CD8-positive, alpha-beta memory T cell (primary cell): ENCODE data around the gene NPBWR2. TPM values are rescaled to one million over a fixed set of nuclear protein-coding genes. Genes with fewer than 3 reads are reported as not detected.

Experiments used
- CTCF ChIA-PET: fragments of 350-600 bp; sonication (Branson Sonifier 250); formaldehyde crosslinking; loops from one replicate; lab custom pipeline; 2021; ENCODE audit warnings: antibody characterized with exemption; lab: Charles Lee
- POLR2A ChIA-PET: fragments of 350-600 bp; sonication (Branson Sonifier 250); formaldehyde crosslinking; loops from one replicate; lab custom pipeline; 2021; ENCODE audit warnings: antibody characterized with exemption; lab: Charles Lee
- DNase-seq, 5 donors: peaks; one replicate each; pipeline versions ENCODE4 v3.0.0 to v3.0.0-alpha.2; 2020 to 2022; ENCODE audit warnings: mixed read lengths in 1 of 5
- H3K27ac ChIP-seq: one replicate; pipeline ENCODE4 v1.7.0; 2013; ENCODE audit warnings: low read depth, mild to moderate bottlenecking, low read length, moderate library complexity
- H3K27me3 ChIP-seq: 2 replicates; pipeline ENCODE4 v1.7.0; 2013; ENCODE audit warnings: low read length, mild to moderate bottlenecking; ENCODE audit not compliant: insufficient read depth, poor library complexity, severe bottlenecking
- H3K36me3 ChIP-seq: 2 replicates; pipeline ENCODE4 v1.7.0; 2013; ENCODE audit warnings: mild to moderate bottlenecking, low read length, moderate library complexity; ENCODE audit not compliant: insufficient read depth
- H3K4me1 ChIP-seq: 2 replicates; pipeline ENCODE4 v1.7.0; 2013; ENCODE audit warnings: mild to moderate bottlenecking, low read length, moderate library complexity; ENCODE audit not compliant: insufficient read depth
- H3K4me3 ChIP-seq: 2 replicates; pipeline ENCODE4 v1.7.0; 2013; ENCODE audit warnings: mild to moderate bottlenecking, low read length
- H3K9me3 ChIP-seq: 2 replicates; pipeline ENCODE4 v1.7.0; 2013; ENCODE audit warnings: mild to moderate bottlenecking, low read length
- H3K27ac Mint-ChIP-seq, 8 donors: one replicate each; pipeline ENCODE4 v1.8.0; 2020 to 2021; ENCODE audit warnings: mixed read lengths in 8 of 8, mild to moderate bottlenecking in 6 of 8, inconsistent platforms in 3 of 8, moderate library complexity in 3 of 8
- H3K27me3 Mint-ChIP-seq, 2 donors: one replicate each; pipeline ENCODE4 v1.8.0; 2020 to 2021; ENCODE audit warnings: mixed read lengths in 2 of 2, mild to moderate bottlenecking in 1 of 2, moderate library complexity in 1 of 2
- H3K36me3 Mint-ChIP-seq, 3 donors: one replicate each; pipeline ENCODE4 v1.8.0; 2020 to 2021; ENCODE audit warnings: mixed read lengths in 3 of 3, inconsistent platforms in 1 of 3, mild to moderate bottlenecking in 1 of 3
- H3K4me1 Mint-ChIP-seq, 3 donors: one replicate each; pipeline ENCODE4 v1.8.0; 2020 to 2021; ENCODE audit warnings: mixed read lengths in 3 of 3, inconsistent platforms in 1 of 3, mild to moderate bottlenecking in 1 of 3
- H3K4me3 Mint-ChIP-seq, 7 donors: one replicate each; pipeline ENCODE4 v1.8.0; 2020 to 2021; ENCODE audit warnings: mixed read lengths in 7 of 7, mild to moderate bottlenecking in 6 of 7, moderate library complexity in 4 of 7, inconsistent platforms in 2 of 7
- H3K9me3 Mint-ChIP-seq, 5 donors: one replicate each; pipeline ENCODE4 v1.8.0; 2020 to 2022; ENCODE audit warnings: mixed read lengths in 5 of 5, mild to moderate bottlenecking in 3 of 5, moderate library complexity in 2 of 5, inconsistent platforms in 1 of 5
- polyA plus RNA-seq: library from polyadenylated mRNA; unstranded; fragments of 300-500 nt; fragmentation: Illumina TruSeq; gene quantifications from one replicate; pipeline ENCODE4 v1.2.3, GENCODE V29; 2021
- total RNA-seq, 2 experiments: library from RNA; stranded (reverse); gene quantifications; one replicate each; pipeline ENCODE4 v1.2.3, GENCODE V29; 2021

The NPBWR2 gene
- total and polyA plus RNA-seq, 3 experiments from 2014 or later = not detected

- H3K36me3 ChIP-seq = no peaks in the 10 kb centered on the region
- peaks cover 6 to 7% of the 10 kb centered on the region in 2 donors for H3K27me3 Mint-ChIP-seq
- H3K27ac Mint-ChIP-seq = no peak overlapping the region
- no peak overlapping the region for H3K4me3 ChIP-seq
- H3K9me3 ChIP-seq = no peaks in the 10 kb centered on the region
- no peak for DNase-seq
- H3K4me3 Mint-ChIP-seq = no peak overlapping the region
- peaks cover 6 to 10% (median 7%) of the 10 kb centered on the region in 3 donors for H3K4me1 Mint-ChIP-seq
- no peak overlapping the region for H3K27ac ChIP-seq
- ChIA-PET CTCF (interaction anchor here (1.3 to 2.4 kb wide), 2 partner anchors 33 to 143 kb away, joined by 3 to 7 read pairs; partner anchors contain the start of gene LKAAEAR1), POLR2A (no interaction called here)
- H3K4me1 ChIP-seq = peaks cover 11% of the 10 kb centered on the region
- no peaks in the 10 kb centered on the region for H3K27me3 ChIP-seq
- no peaks in the 10 kb centered on the region for H3K36me3 Mint-ChIP-seq
- no peaks in the 10 kb centered on the region for H3K9me3 Mint-ChIP-seq
Observed at GRCh38 chr20:64116541-64117431, 9.4 kb upstream of the NPBWR2 start.

- peaks cover 0 to 2% of the 10 kb centered on the region in 2 donors for H3K27me3 Mint-ChIP-seq
- H3K4me3 Mint-ChIP-seq = no peak overlapping the region
- Histone ChIP-seq H3K9me3 (no peaks in the 10 kb centered on the region), H3K27me3 (no peaks in the 10 kb centered on the region), H3K27ac (no peak overlapping the region), H3K36me3 (no peaks in the 10 kb centered on the region), H3K4me1 (peaks cover 11% of the 10 kb centered on the region), H3K4me3 (no peak overlapping the region)
- H3K9me3 Mint-ChIP-seq = no peaks in the 10 kb centered on the region
- no peaks in the 10 kb centered on the region for H3K36me3 Mint-ChIP-seq
- DNase-seq = no peak
- no peak overlapping the region for H3K27ac Mint-ChIP-seq
- CTCF ChIA-PET = interaction anchor here (2.4 kb wide), 1 partner anchor 32 kb away, joined by 7 read pairs; the partner anchor contains the start of gene LKAAEAR1
- H3K4me1 Mint-ChIP-seq = peaks cover 6 to 10% (median 7%) of the 10 kb centered on the region in 3 donors
- POLR2A ChIA-PET = no interaction called here
Observed at GRCh38 chr20:64116016-64116415, 8.7 kb upstream of the NPBWR2 start.

GRCh38 chr20:64115171-64115911 lies 8.0 kb upstream of the NPBWR2 start:
- ChIA-PET CTCF (interaction anchor here (1.0 kb wide), 1 partner anchor 32 kb away, joined by 3 read pairs; the partner anchor contains the start of gene LKAAEAR1), POLR2A (no interaction called here)
- Histone ChIP-seq H3K27ac (no peak overlapping the region), H3K27me3 (no peaks in the 10 kb centered on the region), H3K4me1 (peaks cover 7% of the 10 kb centered on the region), H3K9me3 (no peaks in the 10 kb centered on the region), H3K4me3 (no peak overlapping the region), H3K36me3 (no peaks in the 10 kb centered on the region)
- Mint-ChIP-seq H3K27me3 (no peaks in the 10 kb centered on the region), H3K4me1 (peaks cover 4 to 7% (median 6%) of the 10 kb centered on the region in 3 donors), H3K36me3 (no peaks in the 10 kb centered on the region), H3K27ac (no peak overlapping the region), H3K4me3 (no peak overlapping the region), H3K9me3 (no peaks in the 10 kb centered on the region)
- DNase-seq = no peak

GRCh38 chr20:64114356-64114971 lies 7.1 kb upstream of the NPBWR2 start:
- Histone ChIP-seq H3K36me3 (no peaks in the 10 kb centered on the region), H3K9me3 (no peaks in the 10 kb centered on the region), H3K4me3 (no peak overlapping the region), H3K27ac (no peak overlapping the region), H3K27me3 (no peaks in the 10 kb centered on the region), H3K4me1 (no peaks in the 10 kb centered on the region)
- no peaks in the 10 kb centered on the region for H3K27me3 Mint-ChIP-seq
- POLR2A ChIA-PET = no interaction called here
- CTCF ChIA-PET = interaction anchor here (0.9 to 1.0 kb wide), 2 partner anchors 31 to 76 kb away, joined by 3 to 4 read pairs; partner anchors contain the start of gene LKAAEAR1
- no peak overlapping the region for H3K27ac Mint-ChIP-seq
- H3K4me3 Mint-ChIP-seq = no peak overlapping the region
- no peaks in the 10 kb centered on the region for H3K36me3 Mint-ChIP-seq
- H3K9me3 Mint-ChIP-seq = no peaks in the 10 kb centered on the region
- H3K4me1 Mint-ChIP-seq = no peaks in the 10 kb centered on the region
- DNase-seq = no peak

- CTCF ChIA-PET = interaction anchor here (0.9 kb wide), 1 partner anchor 76 kb away, joined by 4 read pairs; no protein-coding TSS in a partner anchor
- H3K27me3 Mint-ChIP-seq = no peaks in the 10 kb centered on the region
Observed at GRCh38 chr20:64113796-64114355, 6.5 kb upstream of the NPBWR2 start.

GRCh38 chr20:64113444-64113775 lies 6.0 kb upstream of the NPBWR2 start:
- no peaks in the 10 kb centered on the region for H3K36me3 ChIP-seq
- no peak overlapping the region for H3K4me3 Mint-ChIP-seq
- H3K4me1 ChIP-seq = no peaks in the 10 kb centered on the region
- H3K27ac ChIP-seq = no peak overlapping the region
- H3K4me1 Mint-ChIP-seq = no peaks in the 10 kb centered on the region
- no peaks in the 10 kb centered on the region for H3K9me3 Mint-ChIP-seq
- no peaks in the 10 kb centered on the region for H3K27me3 Mint-ChIP-seq
- H3K27me3 ChIP-seq = no peaks in the 10 kb centered on the region
- H3K9me3 ChIP-seq = no peaks in the 10 kb centered on the region
- CTCF ChIA-PET = interaction anchor here (0.9 kb wide), 1 partner anchor 75 kb away, joined by 4 read pairs; no protein-coding TSS in a partner anchor
- POLR2A ChIA-PET = no interaction called here
- DNase-seq = no peak
- H3K4me3 ChIP-seq = no peak overlapping the region
- H3K36me3 Mint-ChIP-seq = no peaks in the 10 kb centered on the region
- H3K27ac Mint-ChIP-seq = no peak overlapping the region

More at GRCh38 chr20:64113796-64114355, 6.5 kb upstream of the NPBWR2 start:
- Mint-ChIP-seq H3K9me3 (no peaks in the 10 kb centered on the region), H3K27ac (no peak overlapping the region), H3K4me3 (no peak overlapping the region), H3K4me1 (no peaks in the 10 kb centered on the region), H3K36me3 (no peaks in the 10 kb centered on the region)
- H3K36me3 ChIP-seq = no peaks in the 10 kb centered on the region
- POLR2A ChIA-PET = no interaction called here
- H3K4me3 ChIP-seq = no peak overlapping the region
- no peaks in the 10 kb centered on the region for H3K4me1 ChIP-seq
- H3K27me3 ChIP-seq = no peaks in the 10 kb centered on the region
- no peak overlapping the region for H3K27ac ChIP-seq
- no peaks in the 10 kb centered on the region for H3K9me3 ChIP-seq
- no peak for DNase-seq

- no peaks in the 10 kb centered on the region for H3K27me3 ChIP-seq
- Mint-ChIP-seq H3K4me1 (peaks cover 0 to 3% (median 2%) of the 10 kb centered on the region in 3 donors), H3K27ac (no peak overlapping the region), H3K9me3 (no peaks in the 10 kb centered on the region), H3K27me3 (peaks cover 0 to 3% of the 10 kb centered on the region in 2 donors), H3K36me3 (no peaks in the 10 kb centered on the region), H3K4me3 (no peak overlapping the region)
- no peaks in the 10 kb centered on the region for H3K36me3 ChIP-seq
- no peaks in the 10 kb centered on the region for H3K9me3 ChIP-seq
- POLR2A ChIA-PET = no interaction called here
- H3K4me3 ChIP-seq = no peak overlapping the region
- H3K4me1 ChIP-seq = no peaks in the 10 kb centered on the region
- H3K27ac ChIP-seq = no peak overlapping the region
- CTCF ChIA-PET = no interaction called here
- DNase-seq = no peak
Observed at GRCh38 chr20:64112691-64113443, 5.5 kb upstream of the NPBWR2 start.
